Osteoblast (primary cell): Measurements from ENCODE around the gene SSTR3. TPM values are rescaled to one million over a fixed set of nuclear protein-coding genes. Genes with fewer than 3 reads are reported as not detected.

Experiments
- DNase-seq: peaks from one replicate; pipeline ENCODE4 v3.0.0; 2011; ENCODE audit warnings: low spot score, mixed read lengths; ENCODE audit not compliant: insufficient read length; ENCODE audit errors: missing footprints
- H2AFZ ChIP-seq: 2 replicates; pipeline ENCODE4 v1.6.0; 2011; ENCODE audit warnings: mild to moderate bottlenecking, low read length
- H3K27ac ChIP-seq: 2 replicates; pipeline ENCODE4 v1.5.1; 2011; ENCODE audit warnings: mild to moderate bottlenecking, low read depth, low read length, moderate library complexity
- H3K27me3 ChIP-seq: 2 replicates; pipeline ENCODE4 v1.6.0; 2012; ENCODE audit warnings: mild to moderate bottlenecking, control low read depth, inconsistent platforms, low read length, moderate library complexity; ENCODE audit not compliant: insufficient read depth
- H3K36me3 ChIP-seq: 2 replicates; pipeline ENCODE4 v1.5.1; 2011; ENCODE audit warnings: mild to moderate bottlenecking, low read length, control low read depth, moderate library complexity; ENCODE audit not compliant: insufficient read depth
- H3K4me1 ChIP-seq: 2 replicates; pipeline ENCODE4 v1.5.1; 2011; ENCODE audit warnings: mild to moderate bottlenecking, low read length, control low read depth, moderate library complexity; ENCODE audit not compliant: insufficient read depth
- H3K4me2 ChIP-seq: 2 replicates; pipeline ENCODE4 v1.6.0; 2011; ENCODE audit warnings: mild to moderate bottlenecking, low read length; ENCODE audit not compliant: insufficient read depth
- H3K4me3 ChIP-seq: fragments of 200-600 bp; sonication (generic); 3 replicates; pipeline ENCODE4 v1.5.1; 2012; ENCODE audit warnings: mild to moderate bottlenecking, low read length, inconsistent platforms; ENCODE audit not compliant: insufficient read depth
- H3K79me2 ChIP-seq: 2 replicates; pipeline ENCODE4 v1.6.0; 2012; ENCODE audit warnings: mild to moderate bottlenecking, low read length, control low read depth, inconsistent platforms; ENCODE audit not compliant: insufficient read depth
- H3K9me3 ChIP-seq: 2 replicates; pipeline ENCODE4 v1.5.1; 2011; ENCODE audit warnings: low read depth, low read length, control low read depth
- H4K20me1 ChIP-seq: 2 replicates; pipeline ENCODE4 v1.6.0; 2012; ENCODE audit warnings: mild to moderate bottlenecking, low read length, control low read depth; ENCODE audit not compliant: insufficient read depth
- CTCF ChIP-seq: IDR thresholded peaks from 2 replicates; pipeline ENCODE4 v1.5.1; 2011; ENCODE audit warnings: mild to moderate bottlenecking, low read depth, low read length, moderate library complexity; ENCODE audit errors: extremely low read depth
- total RNA-seq: library from RNA; depleted of rRNA; stranded (reverse); fragments of >200 nt; gene quantifications from 2 replicates; pipeline ENCODE4 v1.2.3, GENCODE V29; 2012

SSTR3 gene
- total RNA-seq, 1 donor, result not detected

GRCh38 chr22:37197451-37198257, 14.6 kb downstream of the SSTR3 start:
- H3K4me3 ChIP-seq, result peak overlapping the region; percentile 78
- H3K27me3 ChIP-seq, result no peaks in the 10 kb centered on the region
- peak; percentile 75 for DNase-seq
- H4K20me1 ChIP-seq, result peaks cover 12% of the 10 kb centered on the region
- H3K36me3 ChIP-seq, result no peaks in the 10 kb centered on the region
- H3K4me1 ChIP-seq, result peaks cover 34% of the 10 kb centered on the region
- peak overlapping the region; percentile 24 for H3K27ac ChIP-seq
- H3K79me2 ChIP-seq, result no peaks in the 10 kb centered on the region
- H3K9me3 ChIP-seq, result no peaks in the 10 kb centered on the region
- no peak overlapping the region for H2AFZ ChIP-seq
- no peak for TF ChIP-seq CTCF
- peak overlapping the region; percentile 96 for H3K4me2 ChIP-seq

GRCh38 chr22:37196539-37197450, 15.5 kb downstream of the SSTR3 start:
- no peaks in the 10 kb centered on the region for H3K36me3 ChIP-seq
- H3K4me3 ChIP-seq, result no peak overlapping the region
- no peaks in the 10 kb centered on the region for H3K9me3 ChIP-seq
- no peak overlapping the region for H3K27ac ChIP-seq
- DNase-seq, result peak; percentile 98
- H3K4me2 ChIP-seq, result no peak overlapping the region
- peaks cover 12% of the 10 kb centered on the region for H4K20me1 ChIP-seq
- H3K4me1 ChIP-seq, result peaks cover 34% of the 10 kb centered on the region
- peak; percentile 21 for TF ChIP-seq CTCF
- no peak overlapping the region for H2AFZ ChIP-seq
- no peaks in the 10 kb centered on the region for H3K79me2 ChIP-seq
- no peaks in the 10 kb centered on the region for H3K27me3 ChIP-seq

DNA sequence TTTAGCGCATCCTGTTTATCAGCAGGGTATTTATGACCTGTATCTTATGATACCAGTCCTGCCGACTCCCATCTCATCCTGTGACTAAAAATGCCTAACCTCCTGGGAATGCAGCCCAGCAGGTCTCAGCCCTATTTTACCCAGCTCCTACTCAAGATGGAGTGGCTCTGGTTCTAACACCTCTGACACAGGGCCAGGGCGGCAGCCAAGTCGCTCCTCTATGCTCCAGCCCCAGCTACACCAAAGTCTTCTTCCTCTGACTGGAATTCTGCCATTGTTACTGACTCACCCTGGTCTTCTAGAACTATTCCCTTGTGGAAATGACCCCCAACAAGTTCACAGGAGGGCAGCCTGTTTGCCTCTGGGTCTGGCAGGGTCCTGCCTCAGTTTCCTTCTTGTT, 16.4 kb downstream of the SSTR3 start:
- Histone ChIP-seq H3K27ac (no peak overlapping the region), H3K79me2 (no peaks in the 10 kb centered on the region), H3K9me3 (no peaks in the 10 kb centered on the region), H3K36me3 (no peaks in the 10 kb centered on the region), H3K27me3 (no peaks in the 10 kb centered on the region), H4K20me1 (peaks cover 12% of the 10 kb centered on the region), H3K4me1 (peaks cover 34% of the 10 kb centered on the region), H3K4me3 (no peak overlapping the region), H2AFZ (no peak overlapping the region), H3K4me2 (no peak overlapping the region)
- peak; percentile 88 for DNase-seq
- no peak for TF ChIP-seq CTCF

- H4K20me1 ChIP-seq, result peaks cover 12% of the 10 kb centered on the region
- no peak overlapping the region for H2AFZ ChIP-seq
- TF ChIP-seq CTCF, result no peak
- peaks cover 36% of the 10 kb centered on the region for H3K4me1 ChIP-seq
- no peaks in the 10 kb centered on the region for H3K36me3 ChIP-seq
- H3K79me2 ChIP-seq, result no peaks in the 10 kb centered on the region
- H3K27ac ChIP-seq, result no peak overlapping the region
- no peak overlapping the region for H3K4me3 ChIP-seq
- H3K4me2 ChIP-seq, result no peak overlapping the region
- H3K9me3 ChIP-seq, result no peaks in the 10 kb centered on the region
- H3K27me3 ChIP-seq, result no peaks in the 10 kb centered on the region
- no peak for DNase-seq
Measured at GRCh38 chr22:37194750-37195149, 17.5 kb downstream of the SSTR3 start.
